GM19324 (cell line): ENCODE results near the gene MKKS.
A peak's percentile ranks its signal among the peaks of the same experiment; 100 is the strongest.

Experiments
- ATAC-seq: cut with Tn5 transposase; IDR thresholded peaks from one replicate; pipeline ENCODE4 v1.9.1; 2021; ENCODE audit warnings: mild to moderate bottlenecking, moderate library complexity; ENCODE audit not compliant: unreplicated experiment, low FRiP score

Gene MKKS

DNA sequence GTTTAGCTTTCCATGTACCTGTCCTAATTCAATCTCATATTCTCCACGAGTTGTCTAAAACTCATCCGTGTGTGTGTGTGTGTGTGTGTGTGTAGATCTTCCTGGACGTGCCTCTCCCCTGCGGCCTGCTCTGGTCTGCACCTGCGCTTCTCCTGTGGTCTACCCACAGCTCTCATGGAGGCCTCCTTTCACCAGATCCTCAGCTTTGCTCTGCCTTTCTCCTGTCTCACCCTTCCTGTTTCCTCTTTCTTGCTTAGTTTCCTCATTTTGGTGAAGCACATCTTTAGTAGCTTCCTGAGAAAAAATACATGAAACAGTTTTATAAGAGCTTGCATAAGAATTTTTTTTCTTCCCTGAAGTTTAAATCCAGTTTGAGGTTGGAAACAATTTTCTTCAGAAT is 19.2 kb upstream of the MKKS start:
- peak; percentile 87 for ATAC-seq

DNA sequence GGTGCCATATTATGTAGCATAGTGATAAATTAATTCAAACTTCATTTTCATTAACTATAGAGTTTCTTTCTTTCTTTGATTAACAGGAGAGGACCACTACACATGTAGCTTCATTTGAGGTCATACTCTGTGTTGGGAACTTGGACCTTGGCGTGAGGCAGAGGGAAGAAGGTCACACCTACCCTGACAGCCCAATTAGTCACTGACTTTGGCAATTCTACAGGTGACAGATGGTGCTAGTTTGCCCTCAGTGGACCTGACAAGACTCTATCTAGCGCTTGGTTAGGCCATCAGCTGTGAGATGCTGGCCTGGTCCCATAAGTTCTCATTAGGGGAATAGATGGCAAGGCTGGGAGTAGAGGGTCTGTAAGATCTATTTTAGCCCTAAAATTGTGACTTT is 15.2 kb upstream of the MKKS start:
- ATAC-seq, result no peak

DNA sequence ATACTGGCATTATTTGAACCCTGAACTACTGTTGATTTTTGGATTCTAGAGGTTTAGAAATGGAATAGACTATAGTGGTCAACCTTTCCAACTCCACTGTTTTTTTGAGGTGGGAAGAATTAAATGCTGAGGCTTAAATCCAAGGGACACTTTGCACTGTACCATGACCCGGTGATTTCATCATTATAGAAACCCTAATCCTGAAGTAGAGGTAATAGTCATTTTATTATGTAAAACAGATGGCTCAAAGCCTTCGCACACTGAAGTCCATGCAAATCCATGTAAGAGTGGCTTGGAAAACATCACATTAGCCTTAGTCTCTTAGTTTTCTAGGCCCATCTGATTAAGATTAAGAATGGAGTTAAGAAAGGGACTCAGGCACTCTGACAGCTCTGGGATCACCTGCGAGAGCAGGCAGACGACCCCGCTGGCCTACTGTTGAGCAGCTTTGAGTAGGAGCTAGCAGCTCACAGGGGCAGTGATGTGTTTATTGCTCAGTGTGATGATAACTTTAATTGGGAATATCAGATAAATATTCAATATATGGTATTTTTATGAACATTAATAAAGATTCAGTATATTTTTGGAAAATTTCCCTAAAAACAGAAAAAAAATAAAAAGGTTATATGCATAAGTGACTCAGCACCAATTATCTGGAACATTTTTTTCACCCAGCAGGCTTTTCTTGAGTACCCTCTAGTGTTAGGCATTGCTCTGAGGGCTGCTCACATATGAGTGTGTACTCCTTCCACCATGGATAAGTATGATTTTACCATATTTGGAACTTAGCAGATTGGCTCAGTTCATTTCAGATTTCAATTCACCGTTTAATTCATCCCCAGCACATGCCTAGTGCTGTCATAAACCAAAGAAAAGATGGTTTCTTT is 14.5 kb upstream of the MKKS start:
- ATAC-seq, result no peak

DNA sequence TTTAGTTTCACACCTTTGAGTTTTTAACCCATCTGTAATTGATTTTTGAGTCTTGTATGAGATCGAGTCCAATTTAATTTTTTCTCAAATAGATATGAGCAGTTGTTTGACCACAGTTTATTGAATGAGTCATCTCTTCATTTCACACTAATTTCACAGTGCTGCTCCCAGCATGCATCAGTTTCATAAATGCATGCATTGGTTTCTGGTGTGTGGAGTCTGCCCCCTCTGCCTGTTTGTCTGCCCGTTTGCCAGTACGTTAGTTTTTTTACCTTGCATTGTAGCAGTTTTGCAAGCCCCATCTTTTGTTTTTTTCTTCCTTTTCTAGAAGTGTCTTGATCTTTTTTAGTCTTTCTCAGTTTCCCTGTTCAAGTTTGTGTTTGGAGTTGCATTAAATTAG is 13.0 kb upstream of the MKKS start:
- peak; percentile 86 for ATAC-seq

DNA sequence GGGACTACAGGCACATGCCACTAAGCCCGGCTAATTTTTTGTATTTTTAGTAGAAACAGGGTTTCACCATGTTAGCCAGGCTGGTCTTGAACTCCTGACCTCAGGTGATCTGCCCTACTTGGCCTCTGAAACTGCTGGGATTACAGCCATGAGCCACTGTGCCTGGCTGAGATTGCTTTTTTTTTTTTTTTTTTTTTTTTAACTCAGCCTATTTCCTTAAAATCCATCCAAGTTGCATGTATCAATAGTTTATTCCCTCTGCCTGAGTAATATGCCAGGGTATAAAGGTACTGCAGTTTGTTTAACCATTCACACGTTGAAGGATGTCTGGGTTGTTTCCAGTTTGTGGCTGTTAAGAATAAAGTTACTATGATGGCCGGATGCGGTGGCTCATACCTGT is 11.7 kb upstream of the MKKS start:
- ATAC-seq, result no peak

DNA sequence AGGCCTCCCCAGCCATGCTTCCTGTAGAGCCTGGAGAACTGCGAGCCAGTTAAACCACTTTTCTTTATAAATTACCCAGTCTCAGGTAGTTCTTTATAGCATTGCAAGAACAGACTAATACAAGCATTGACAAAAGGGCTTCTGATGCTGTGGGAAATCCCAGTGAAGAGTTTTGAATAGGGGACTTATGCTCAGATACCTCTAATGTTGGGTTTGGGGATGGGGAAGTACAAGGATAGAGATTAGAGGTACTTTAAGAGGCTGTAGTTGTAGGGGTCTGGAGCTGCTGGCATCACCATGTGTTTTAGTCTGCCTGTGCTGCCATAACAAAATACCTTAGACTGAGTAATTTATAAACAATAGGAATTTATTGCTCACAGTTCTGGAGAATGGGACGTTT is 9.9 kb upstream of the MKKS start:
- no peak for ATAC-seq

DNA sequence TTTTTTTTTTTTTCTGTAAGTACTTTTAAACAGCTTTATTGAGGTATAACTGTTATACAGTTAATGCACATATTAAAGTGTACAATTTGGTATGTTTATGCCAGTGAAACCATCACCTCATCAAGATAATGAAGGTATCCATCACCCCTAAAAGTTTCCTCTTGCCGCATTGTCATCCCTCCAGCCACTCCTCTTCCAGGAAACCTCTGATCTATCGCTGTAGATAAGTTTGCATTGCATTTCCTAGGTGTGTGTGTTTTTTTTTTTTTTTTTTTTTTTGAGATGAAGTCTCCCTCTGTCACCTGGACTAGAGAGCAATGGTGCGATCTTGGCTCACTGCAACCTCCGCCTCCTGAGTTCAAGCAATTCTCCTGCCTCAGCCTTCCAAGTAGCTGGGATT is 4.2 kb upstream of the MKKS start:
- no peak for ATAC-seq

DNA sequence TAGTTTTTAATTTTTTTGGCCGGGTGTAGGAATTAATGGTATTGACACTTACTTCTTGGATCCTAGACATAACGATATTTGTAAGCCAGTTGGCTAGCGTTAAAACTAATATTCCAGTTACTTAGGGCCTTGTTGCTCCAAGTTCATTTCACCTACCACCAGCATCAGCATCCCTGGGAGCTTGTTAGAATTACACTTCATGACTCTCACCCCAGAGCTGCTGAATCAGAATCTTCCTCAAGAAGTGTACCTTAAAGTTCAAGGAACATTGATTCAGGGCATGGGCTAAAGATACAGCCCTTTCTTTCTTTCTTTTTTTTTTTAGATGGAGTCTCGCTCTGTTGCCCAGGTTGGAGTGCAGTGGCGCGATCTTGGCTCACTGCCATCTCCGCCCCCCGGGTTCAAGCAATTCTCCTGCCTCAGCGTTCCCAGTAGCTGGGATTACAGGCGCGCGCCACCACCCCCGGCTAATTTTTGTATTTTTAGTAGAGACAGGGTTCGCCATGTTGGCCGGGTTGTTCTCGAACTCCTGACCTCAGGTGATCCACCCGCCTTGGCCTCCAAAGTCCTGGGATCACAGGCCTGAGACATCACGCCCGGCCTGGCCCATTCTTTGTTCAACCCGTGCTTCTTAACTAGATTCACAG is 2.2 kb upstream of the MKKS start:
- ATAC-seq, result no peak

DNA sequence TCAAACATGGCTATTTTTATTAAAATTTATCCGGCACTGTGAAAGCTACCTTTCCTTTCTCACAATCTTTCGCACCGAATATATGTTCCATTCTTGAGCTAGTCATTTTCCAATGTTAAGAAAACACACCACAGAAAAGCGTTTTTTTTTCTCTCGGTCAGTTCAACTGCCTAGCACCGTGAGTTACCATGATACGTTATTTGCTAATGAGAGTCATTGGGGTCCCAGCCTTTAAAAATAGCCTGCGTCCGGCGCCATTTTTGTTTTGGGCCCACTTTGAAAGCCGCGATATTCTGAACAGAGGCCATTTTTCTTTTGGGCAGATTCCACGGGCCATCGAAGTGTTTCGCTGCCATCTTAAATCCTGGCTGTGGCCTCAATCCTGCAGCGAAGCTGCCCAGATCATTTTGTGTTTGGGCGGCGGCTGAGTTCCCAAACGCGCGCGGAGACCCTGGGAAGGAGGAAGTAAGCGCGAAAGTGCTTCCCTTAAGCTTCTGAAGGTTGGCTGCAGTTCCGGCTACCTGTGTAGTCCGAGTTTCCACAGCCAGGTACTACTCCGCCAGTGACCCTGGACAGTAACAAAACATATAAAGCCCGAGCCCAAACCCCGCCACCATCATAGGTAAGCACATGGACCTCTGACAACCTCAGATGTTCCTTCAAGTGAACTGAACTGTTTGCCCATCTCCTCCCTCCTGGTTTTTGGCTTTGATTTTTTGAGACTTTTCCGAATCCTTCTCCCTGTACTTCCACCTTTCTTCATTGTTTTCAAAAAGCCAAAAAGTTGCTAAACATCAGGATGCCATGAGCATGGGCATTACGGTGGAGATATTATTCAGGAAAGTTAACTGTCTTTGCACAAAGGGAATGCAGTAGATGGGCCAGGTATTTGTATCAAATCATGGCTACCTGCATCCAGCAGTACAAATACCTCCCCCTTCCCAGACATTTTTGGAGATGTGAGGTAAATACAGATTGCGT is 1.1 kb upstream of the MKKS start, which contains the start of gene SLX4IP:
SLX4IP (plus strand) TSS at position 474 of the 981 bp plus-strand sequence. CDS start 22,900 bp downstream, outside the sequence.
- peak; percentile 53 for ATAC-seq

DNA sequence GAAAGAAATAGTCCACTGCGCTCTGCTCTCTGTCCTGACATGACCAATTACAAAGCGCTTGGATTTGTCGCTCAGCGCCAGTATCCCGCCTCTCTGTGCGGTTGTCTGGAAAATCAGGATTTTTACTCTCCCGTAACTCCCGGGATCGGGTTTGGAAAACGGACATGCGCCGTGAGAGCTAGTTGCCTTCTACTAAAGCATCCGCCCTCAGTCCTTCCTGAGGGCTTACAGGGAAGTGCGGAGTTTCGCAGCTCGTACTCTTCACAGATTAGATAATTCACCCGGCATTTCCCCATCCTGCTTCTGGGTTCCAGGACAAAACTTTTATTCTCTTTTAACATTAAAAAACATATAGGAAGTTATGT is 427 bp upstream of the MKKS start:
- ATAC-seq, result peak; percentile 58

DNA sequence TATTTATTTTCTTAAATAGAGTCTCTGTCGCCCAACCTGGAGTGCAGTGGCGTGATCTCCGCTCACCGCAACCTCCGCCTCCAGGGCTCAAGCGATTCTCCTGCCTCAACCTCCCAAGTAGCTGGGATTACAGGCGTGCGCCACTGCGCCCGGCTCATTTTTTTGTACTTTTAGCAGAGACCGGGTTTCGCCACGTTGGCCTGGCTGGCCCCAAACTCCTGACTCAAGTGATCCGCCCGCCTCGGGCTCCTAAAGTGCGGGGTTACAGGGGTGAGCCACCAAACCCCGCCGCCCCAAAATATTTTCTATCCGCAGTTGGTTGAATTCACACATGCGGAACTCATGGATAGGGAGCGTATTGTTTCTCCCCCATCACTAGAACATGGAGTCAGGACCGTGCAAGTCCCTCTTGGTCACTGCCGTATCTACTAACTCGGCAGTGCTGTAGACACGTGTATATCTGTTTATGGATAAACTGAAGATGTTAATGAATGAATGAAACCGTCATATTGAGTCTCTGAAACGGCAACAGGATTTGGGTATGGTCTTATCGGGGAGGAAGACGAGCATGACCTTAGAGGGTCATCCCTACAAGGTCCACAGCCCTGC is 904 bp downstream of the MKKS start:
- no peak for ATAC-seq

DNA sequence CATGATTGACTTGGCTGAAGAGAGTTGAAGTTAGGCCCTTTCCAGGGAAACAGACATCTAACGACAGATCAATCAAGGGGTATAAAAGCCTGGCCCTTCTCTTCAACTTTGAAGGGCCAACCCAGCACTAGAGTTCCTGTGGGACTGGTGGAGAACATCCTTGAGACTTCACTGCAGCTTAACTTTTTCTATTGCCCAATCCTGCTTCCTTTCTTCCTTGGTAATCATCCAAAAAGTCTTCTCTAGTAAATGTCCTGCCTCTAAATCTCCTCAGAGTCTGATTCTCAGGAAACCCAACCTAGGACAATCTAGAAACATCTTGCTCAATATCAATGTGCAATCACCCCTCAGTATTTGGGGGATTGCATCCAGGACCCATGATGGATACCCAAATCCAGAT is 1.9 kb downstream of the MKKS start:
- no peak for ATAC-seq

DNA sequence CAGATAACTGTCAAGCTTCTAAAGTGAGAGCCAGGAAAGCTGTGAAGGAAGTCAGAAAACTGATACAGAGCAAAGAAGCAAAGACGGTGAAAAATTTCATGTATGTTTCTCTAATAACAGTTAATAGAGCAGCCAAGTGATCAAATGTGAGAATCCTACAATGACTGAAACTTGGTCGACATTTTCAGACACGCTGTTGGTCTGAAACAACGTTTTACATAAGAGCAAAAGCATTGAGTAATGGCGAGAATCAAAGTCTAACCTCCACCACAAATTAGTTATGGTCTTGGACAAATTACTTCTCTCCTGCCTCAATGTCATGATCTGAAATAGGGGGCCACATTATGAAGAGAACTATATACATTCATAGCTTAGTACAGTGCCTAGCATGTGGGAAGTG is 3.3 kb downstream of the MKKS start:
- ATAC-seq, result no peak

DNA sequence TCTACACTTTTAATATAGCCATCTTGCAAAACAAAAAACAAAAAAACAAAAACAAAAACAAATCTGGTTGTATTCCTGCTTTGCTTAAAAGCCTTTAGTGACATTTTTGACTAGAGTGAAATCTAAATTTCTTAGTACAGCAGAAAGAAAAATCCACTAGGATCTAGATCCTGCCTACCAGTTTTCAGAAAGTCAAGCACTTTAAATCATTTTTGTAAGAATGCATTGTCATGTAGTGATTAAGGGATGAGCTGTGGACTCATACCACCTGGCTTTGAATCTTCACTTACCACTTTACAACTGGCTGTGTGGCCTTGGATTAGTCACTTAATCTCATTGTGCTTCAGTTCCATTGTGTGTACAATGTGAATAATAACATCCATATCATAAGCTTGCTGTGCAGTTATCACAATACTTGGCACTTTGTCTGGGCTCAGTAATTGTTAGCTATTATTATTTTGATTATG is 4.0 kb downstream of the MKKS start:
- ATAC-seq, result no peak

DNA sequence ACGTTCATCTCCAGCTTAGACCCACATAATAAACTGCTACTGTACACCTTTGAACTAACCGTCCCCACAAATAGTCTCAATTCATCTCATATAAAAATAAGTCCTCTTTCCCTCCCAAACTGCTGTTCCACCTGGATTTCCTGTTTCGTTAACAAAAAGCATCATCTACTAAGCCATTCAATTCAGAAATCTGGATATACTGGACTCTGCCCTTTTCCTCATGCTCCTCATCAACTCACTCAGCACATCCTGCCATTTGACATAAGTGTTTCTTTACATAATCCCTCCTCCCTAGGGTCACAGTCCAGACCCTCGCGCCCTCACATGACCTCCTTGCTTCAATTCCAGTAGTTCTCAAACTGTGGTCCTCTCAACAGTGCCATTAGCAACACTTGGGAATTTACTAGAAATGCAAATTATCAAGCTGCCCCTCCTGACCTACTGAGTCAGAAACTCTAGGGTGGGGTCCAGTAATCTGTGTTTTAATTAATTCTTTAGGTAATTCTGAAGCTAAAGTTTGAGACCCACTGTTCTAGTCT is 4.5 kb downstream of the MKKS start:
- ATAC-seq, result no peak

DNA sequence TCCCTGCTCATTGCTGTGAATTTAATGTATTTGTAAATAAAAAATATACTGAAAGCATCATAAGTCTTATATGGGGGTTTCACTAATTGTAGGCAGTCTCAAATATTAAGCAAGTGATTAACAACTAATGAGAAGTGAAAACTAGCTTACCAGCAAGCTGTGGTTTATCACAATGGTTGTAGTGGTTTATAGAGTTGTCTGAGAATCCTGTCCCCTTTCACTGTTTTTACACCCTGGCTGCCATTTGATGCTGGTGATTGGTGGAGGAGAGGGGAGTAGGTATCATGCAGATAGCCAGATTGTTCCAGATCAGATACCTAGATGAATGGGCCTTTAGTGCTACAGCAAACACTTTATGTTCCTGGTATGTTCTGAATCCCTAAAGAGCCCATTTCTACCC is 6.0 kb downstream of the MKKS start:
- no peak for ATAC-seq

DNA sequence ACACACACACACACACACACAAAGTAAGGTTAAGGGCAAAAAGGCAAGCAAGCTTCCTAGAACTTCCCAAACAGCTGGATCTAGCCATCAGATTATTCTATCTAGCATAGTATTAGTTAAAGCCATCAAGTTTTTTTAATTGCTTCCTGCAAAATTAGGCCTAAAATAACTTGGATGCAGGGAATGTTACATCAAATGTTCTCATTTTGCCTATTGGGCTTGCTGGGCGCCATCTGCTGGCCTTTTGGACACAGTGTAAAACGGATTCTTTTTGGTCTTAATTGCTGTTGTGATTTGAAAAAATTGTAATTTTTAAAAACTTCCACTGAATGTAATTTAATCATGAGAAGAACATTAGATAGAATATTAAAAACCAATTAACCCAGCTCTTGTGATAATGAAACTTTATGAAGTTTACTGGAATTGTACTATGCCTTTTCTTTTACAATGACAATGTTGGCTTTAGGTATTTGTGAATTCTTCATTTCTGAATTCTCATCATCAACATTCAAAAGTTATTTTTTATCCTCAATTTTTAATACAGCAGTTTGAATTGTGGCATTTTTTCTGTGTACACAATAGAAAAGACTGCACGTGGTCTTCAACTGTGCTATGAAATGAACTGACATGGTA is 6.8 kb downstream of the MKKS start:
- ATAC-seq, result no peak

DNA sequence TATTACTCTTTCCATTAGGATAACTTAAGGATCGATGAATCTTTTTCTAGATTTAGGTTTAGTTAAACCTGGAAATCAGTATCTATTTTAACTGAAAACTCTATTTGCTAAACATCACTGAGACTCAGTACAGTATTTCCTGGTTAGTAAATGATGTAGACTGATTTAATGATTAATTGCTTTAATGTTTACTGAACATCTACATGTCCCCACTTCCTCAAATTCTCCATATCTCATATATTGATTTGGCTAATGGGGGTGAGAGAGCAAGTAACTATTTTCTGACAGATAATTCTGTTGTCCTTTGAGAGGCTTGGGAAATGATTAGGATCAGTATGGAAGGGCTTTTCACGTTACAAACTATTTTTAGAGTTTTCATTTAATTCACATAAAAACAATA is 10.3 kb downstream of the MKKS start:
- no peak for ATAC-seq

DNA sequence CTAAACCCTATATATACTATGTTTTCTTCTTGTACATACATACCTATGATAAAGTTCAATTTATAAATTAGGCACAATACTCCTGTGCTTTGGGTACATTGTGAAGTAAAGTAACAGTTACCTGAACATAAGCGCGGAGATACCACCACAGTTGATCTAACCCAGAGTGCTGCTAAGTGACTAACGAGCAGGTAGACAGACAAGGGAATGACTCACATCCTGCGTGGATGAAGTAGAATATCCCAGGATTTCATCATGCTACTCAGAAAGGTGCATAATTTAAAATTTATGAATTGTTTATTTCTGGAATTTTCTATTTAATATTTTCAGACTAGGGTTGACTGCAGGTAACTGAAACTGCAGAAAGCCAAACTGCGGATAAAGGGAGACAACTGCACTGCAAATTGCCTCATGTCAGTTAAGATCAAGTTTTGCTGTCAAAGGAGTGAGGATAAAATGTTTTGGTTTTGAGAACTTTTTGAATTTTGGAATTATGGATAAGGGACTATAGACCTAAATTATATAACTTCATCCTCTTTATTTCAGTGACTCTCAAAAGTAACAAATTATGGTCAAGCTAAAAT is 14.4 kb downstream of the MKKS start:
- no peak for ATAC-seq
